Parathyroid adenoma (tissue), 2 donors: ENCODE measurements around the gene UBR2.

Source experiments
- H2AFZ ChIP-seq: fragments of 300-600 bp; sonication (generic); one replicate; pipeline ENCODE4 v1.7.0; 2017; ENCODE audit warnings: antibody characterized with exemption, mild to moderate bottlenecking
- H3K27ac ChIP-seq: fragments of 300-600 bp; sonication (generic); one replicate; pipeline ENCODE4 v1.7.0; 2017
- H3K27me3 ChIP-seq: fragments of 300-600 bp; sonication (generic); one replicate; pipeline ENCODE4 v1.7.0; 2017; ENCODE audit warnings: low read length; ENCODE audit not compliant: control insufficient read depth, insufficient read depth
- H3K36me3 ChIP-seq: fragments of 300-600 bp; sonication (generic); one replicate; pipeline ENCODE4 v1.7.0; 2017; ENCODE audit warnings: low read length; ENCODE audit not compliant: control insufficient read depth, insufficient read depth
- H3K4me1 ChIP-seq: fragments of 300-600 bp; sonication (generic); one replicate; pipeline ENCODE4 v1.7.0; 2017; ENCODE audit warnings: control low read depth
- H3K4me2 ChIP-seq: fragments of 300-600 bp; sonication (generic); one replicate; pipeline ENCODE4 v1.7.0; 2017; ENCODE audit warnings: low read length
- H3K4me3 ChIP-seq: fragments of 300-600 bp; sonication (generic); one replicate; pipeline ENCODE4 v1.7.0; 2017; ENCODE audit warnings: low read depth, low read length
- H3K79me2 ChIP-seq: fragments of 300-600 bp; sonication (generic); one replicate; pipeline ENCODE4 v1.7.0; 2017; ENCODE audit warnings: control low read depth
- H3K9ac ChIP-seq: fragments of 300-600 bp; sonication (generic); one replicate; pipeline ENCODE4 v1.7.0; 2017; ENCODE audit warnings: mild to moderate bottlenecking
- H3K9me3 ChIP-seq: fragments of 300-600 bp; sonication (generic); one replicate; pipeline ENCODE4 v1.7.0; 2017; ENCODE audit warnings: low read length; ENCODE audit not compliant: control insufficient read depth
- CTCF ChIP-seq: fragments of 300-600 bp; sonication (generic); IDR thresholded peaks from one replicate; pipeline ENCODE4 v1.7.0; 2017; ENCODE audit warnings: antibody characterized with exemption, mild to moderate bottlenecking
- donor health status: primary hyperparathyroidism.

UBR2 gene

GRCh38 chr6:42561986-42562385, 1.8 kb upstream of the UBR2 start:
- Histone ChIP-seq H3K9me3 (no peaks in the 10 kb centered on the region), H3K4me2 (no peak overlapping the region), H3K79me2 (peaks cover 23% of the 10 kb centered on the region), H3K4me3 (no peak overlapping the region), H3K27me3 (no peaks in the 10 kb centered on the region), H2AFZ (no peak overlapping the region), H3K36me3 (no peaks in the 10 kb centered on the region), H3K9ac (no peak overlapping the region), H3K4me1 (no peaks in the 10 kb centered on the region), H3K27ac (no peak overlapping the region)
- TF ChIP-seq CTCF, result no peak

GRCh38 chr6:42562788-42563405, 932 bp upstream of the UBR2 start:
- Histone ChIP-seq H3K4me3 (peak overlapping the region; percentile 28), H3K27me3 (no peaks in the 10 kb centered on the region), H3K4me1 (no peaks in the 10 kb centered on the region), H3K9me3 (no peaks in the 10 kb centered on the region), H3K4me2 (no peak overlapping the region), H3K36me3 (no peaks in the 10 kb centered on the region), H3K9ac (no peak overlapping the region), H3K27ac (no peak overlapping the region), H3K79me2 (peaks cover 30% of the 10 kb centered on the region), H2AFZ (no peak overlapping the region)
- no peak for TF ChIP-seq CTCF

GRCh38 chr6:42564506-42564825, 637 bp downstream of the UBR2 start:
- H3K9me3 ChIP-seq, result no peaks in the 10 kb centered on the region
- no peak for TF ChIP-seq CTCF
- H3K4me1 ChIP-seq, result no peaks in the 10 kb centered on the region
- H3K36me3 ChIP-seq, result no peaks in the 10 kb centered on the region
- peak overlapping the region; percentile 97 for H3K27ac ChIP-seq
- H3K9ac ChIP-seq, result peak overlapping the region; percentile 62
- peak overlapping the region; percentile 96 for H2AFZ ChIP-seq
- peak overlapping the region; percentile 98 for H3K4me3 ChIP-seq
- H3K4me2 ChIP-seq, result peak overlapping the region; percentile 98
- H3K79me2 ChIP-seq, result peaks cover 35% of the 10 kb centered on the region
- H3K27me3 ChIP-seq, result no peaks in the 10 kb centered on the region

GRCh38 chr6:42565823-42566613, 2.2 kb downstream of the UBR2 start:
- Histone ChIP-seq H3K27me3 (no peaks in the 10 kb centered on the region), H2AFZ (no peak overlapping the region), H3K36me3 (no peaks in the 10 kb centered on the region), H3K27ac (no peak overlapping the region), H3K79me2 (peaks cover 37% of the 10 kb centered on the region), H3K4me1 (no peaks in the 10 kb centered on the region), H3K9me3 (no peaks in the 10 kb centered on the region), H3K9ac (no peak overlapping the region), H3K4me3 (peak overlapping the region; percentile 98), H3K4me2 (peak overlapping the region; percentile 98)
- TF ChIP-seq CTCF, result no peak
